ENCODE measurements around the gene TUBG2.

Gene TUBG2

DNA sequence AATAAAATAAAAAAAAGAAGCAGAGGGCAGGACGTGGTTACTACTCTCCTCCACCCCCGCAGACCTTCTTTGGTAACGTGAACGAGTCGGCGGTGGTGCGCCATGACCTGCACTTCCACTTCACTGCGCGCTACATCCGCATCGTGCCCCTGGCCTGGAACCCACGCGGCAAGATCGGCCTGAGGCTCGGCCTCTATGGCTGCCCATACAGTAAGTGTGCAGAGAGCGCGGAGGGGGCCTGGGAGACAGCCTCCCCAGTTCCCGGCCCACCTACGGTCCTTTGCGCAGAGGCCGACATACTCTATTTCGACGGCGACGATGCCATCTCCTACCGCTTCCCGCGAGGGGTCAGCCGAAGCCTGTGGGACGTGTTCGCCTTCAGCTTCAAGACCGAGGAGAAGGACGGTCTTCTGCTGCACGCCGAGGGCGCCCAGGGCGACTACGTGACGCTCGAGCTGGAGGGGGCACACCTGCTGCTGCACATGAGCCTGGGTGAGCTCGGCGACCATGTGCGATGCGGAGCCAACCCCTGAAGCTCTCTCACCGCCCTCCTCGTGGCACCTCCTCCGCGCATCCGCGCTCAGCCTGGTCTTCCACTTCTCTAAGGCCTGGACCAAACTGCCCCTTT, 26.0 kb downstream of the TUBG2 start:
- no peak for DNase-seq (ENCODE audit: low read depth in 2 of 2)
- H3K4me3 ChIP-seq (replicated peaks in 1 of 2; ENCODE audit: low read depth in 2 of 2, low read length in 2 of 2), result no peak overlapping the region
- TF ChIP-seq CTCF (IDR thresholded peaks at IDR 0.05; ENCODE audit: low read depth, low read length), result no peak

DNA sequence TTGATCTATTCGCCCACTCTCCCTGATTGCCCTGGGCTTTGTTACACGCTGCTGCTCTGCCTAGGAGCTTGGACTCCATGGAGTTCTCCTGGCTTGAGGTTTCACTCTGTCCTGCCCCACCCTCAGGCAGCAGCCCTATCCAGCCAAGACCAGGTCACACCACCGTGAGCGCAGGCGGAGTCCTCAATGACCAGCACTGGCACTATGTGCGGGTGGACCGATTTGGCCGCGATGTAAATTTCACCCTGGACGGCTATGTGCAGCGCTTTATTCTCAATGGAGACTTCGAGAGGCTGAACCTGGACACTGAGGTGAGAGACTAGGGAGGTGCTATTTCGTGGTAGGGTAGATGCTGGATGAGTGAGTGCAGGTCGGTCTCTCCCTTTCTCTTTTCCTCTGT, 26.7 kb downstream of the TUBG2 start:
- TF ChIP-seq CTCF (IDR thresholded peaks at IDR 0.05; ENCODE audit: low read depth, low read length), result no peak
- no peak for DNase-seq (ENCODE audit: low read depth in 2 of 2)
- no peak overlapping the region for H3K4me3 ChIP-seq (replicated peaks in 1 of 2; ENCODE audit: low read depth in 2 of 2, low read length in 2 of 2)

- no peak for TF ChIP-seq CTCF (IDR thresholded peaks at IDR 0.05; ENCODE audit: low read depth, low read length)
- no peak for DNase-seq (ENCODE audit: low read depth in 2 of 2)
- H3K4me3 ChIP-seq (replicated peaks in 1 of 2; ENCODE audit: low read depth in 2 of 2, low read length in 2 of 2), result no peak overlapping the region
These were observed 27.5 kb downstream of the TUBG2 start for GRCh38 chr17:42686520-42687128.

DNA sequence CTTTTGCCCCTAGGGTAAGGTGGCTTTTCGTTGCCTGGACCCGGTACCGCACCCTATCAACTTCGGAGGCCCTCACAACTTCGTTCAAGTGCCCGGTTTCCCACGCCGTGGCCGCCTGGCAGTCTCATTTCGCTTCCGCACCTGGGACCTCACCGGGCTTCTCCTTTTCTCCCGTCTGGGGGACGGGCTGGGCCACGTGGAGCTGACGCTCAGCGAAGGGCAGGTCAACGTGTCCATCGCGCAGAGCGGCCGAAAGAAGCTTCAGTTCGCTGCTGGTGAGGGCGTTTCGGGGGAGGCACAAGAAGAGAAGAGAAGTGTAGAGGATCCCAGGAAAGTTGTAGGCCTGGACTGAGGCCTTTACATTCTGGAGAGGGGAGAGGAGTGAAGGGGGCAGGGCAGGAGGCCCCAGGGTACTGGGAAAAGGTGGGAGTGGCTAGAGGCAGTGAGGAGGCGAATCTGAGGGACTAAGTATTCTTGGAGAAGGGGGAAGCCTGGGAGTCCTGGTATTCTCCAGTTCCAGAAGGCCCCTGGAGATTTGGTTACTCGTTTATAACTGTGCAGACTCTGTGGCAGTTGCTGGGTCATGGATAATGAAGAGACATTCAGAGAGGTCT, 28.7 kb downstream of the TUBG2 start:
- TF ChIP-seq CTCF (IDR thresholded peaks at IDR 0.05; ENCODE audit: low read depth, low read length), result no peak
- no peak overlapping the region for H3K4me3 ChIP-seq (replicated peaks in 1 of 2; ENCODE audit: low read depth in 2 of 2, low read length in 2 of 2)
- DNase-seq (ENCODE audit: low read depth in 2 of 2), result no peak

- H3K4me3 ChIP-seq (replicated peaks in 1 of 2; ENCODE audit: low read depth in 2 of 2, low read length in 2 of 2), result no peak overlapping the region
- no peak for DNase-seq (ENCODE audit: low read depth in 2 of 2)
- no peak for TF ChIP-seq CTCF (IDR thresholded peaks at IDR 0.05; ENCODE audit: low read depth, low read length)
These were observed 31.5 kb downstream of the TUBG2 start for GRCh38 chr17:42690596-42690995.

GRCh38 chr17:42691021-42691545, 32.0 kb downstream of the TUBG2 start:
- TF ChIP-seq CTCF (IDR thresholded peaks at IDR 0.05; ENCODE audit: low read depth, low read length), result no peak
- DNase-seq (ENCODE audit: low read depth in 2 of 2), result no peak
- no peak overlapping the region for H3K4me3 ChIP-seq (replicated peaks in 1 of 2; ENCODE audit: low read depth in 2 of 2, low read length in 2 of 2)
